HL-60 (cell line): ENCODE data around the gene DAB2IP.

Experiments
- DNase-seq, 2 experiments: peaks; one replicate each; pipeline ENCODE4 v3.0.0-alpha.2; 2010 to 2020; ENCODE audit warnings: low read depth in 1 of 2, low spot score in 1 of 2
- H3K27ac ChIP-seq: fragments of 250-450 bp; sonication (Bioruptor Pico); replicated peaks from 2 replicates; pipeline ENCODE4 v1.5.1; 2020; ENCODE audit warnings: mild to moderate bottlenecking, moderate library complexity
- H3K27me3 ChIP-seq: fragments of 250-450 bp; sonication (Bioruptor Pico); 2 replicates; pipeline ENCODE4 v1.5.1; 2021; ENCODE audit warnings: mild to moderate bottlenecking, moderate library complexity; ENCODE audit not compliant: insufficient read depth, poor library complexity, severe bottlenecking
- H3K4me3 ChIP-seq: replicated peaks from 2 replicates; pipeline ENCODE4 v1.5.1; 2011; ENCODE audit warnings: mild to moderate bottlenecking, control low read depth, low read length; ENCODE audit not compliant: insufficient read depth
- GABPA ChIP-seq: IDR thresholded peaks from 2 replicates; pipeline ENCODE4 v1.6.1; 2012; ENCODE audit warnings: low read depth
- POLR2AphosphoS5 ChIP-seq: IDR thresholded peaks from 2 replicates; pipeline ENCODE4 v1.6.1; 2012; ENCODE audit warnings: low read depth
- SPI1 ChIP-seq: IDR thresholded peaks from 2 replicates; pipeline ENCODE4 v1.6.1; 2012; ENCODE audit warnings: low read depth, mild to moderate bottlenecking, borderline replicate concordance
- TF ChIP-seq, protein P1 (sequence below): IDR thresholded peaks from 2 replicates; pipeline ENCODE4 v1.6.1; 2012; ENCODE audit warnings: low read depth; ENCODE audit not compliant: insufficient replicate concordance
- TF ChIP-seq, protein P2 (sequence below): IDR thresholded peaks from one replicate; pipeline ENCODE4 v1.5.1; 2011; ENCODE audit warnings: low read length, control low read depth, inconsistent platforms; ENCODE audit not compliant: insufficient read depth

Gene DAB2IP

DNA sequence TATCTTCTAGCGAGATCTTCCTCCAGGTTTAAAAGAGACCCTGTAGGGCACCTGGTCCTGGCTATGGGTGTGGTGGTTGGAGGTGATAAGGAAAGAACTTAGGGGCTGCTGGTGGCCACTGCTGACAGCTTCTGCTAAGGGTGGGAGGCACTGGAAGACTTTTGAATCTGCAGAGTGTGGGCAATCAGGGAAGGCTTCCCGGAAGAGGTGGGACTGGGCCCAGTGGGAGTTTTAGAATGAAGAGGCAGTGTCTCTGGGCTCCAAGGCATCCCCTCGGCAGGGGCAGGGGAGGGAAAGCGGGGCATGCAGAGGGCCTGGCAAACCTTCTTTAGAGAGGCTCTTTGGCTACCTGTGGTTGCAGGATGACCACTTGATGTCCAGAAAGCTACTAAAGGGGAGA, 23.0 kb upstream of the DAB2IP start:
- H3K4me3 ChIP-seq: no peak overlapping the region
- TF ChIP-seq GABPA (no peak), SPI1 (no peak), POLR2AphosphoS5 (no peak)
- TF ChIP-seq, protein P1, sequence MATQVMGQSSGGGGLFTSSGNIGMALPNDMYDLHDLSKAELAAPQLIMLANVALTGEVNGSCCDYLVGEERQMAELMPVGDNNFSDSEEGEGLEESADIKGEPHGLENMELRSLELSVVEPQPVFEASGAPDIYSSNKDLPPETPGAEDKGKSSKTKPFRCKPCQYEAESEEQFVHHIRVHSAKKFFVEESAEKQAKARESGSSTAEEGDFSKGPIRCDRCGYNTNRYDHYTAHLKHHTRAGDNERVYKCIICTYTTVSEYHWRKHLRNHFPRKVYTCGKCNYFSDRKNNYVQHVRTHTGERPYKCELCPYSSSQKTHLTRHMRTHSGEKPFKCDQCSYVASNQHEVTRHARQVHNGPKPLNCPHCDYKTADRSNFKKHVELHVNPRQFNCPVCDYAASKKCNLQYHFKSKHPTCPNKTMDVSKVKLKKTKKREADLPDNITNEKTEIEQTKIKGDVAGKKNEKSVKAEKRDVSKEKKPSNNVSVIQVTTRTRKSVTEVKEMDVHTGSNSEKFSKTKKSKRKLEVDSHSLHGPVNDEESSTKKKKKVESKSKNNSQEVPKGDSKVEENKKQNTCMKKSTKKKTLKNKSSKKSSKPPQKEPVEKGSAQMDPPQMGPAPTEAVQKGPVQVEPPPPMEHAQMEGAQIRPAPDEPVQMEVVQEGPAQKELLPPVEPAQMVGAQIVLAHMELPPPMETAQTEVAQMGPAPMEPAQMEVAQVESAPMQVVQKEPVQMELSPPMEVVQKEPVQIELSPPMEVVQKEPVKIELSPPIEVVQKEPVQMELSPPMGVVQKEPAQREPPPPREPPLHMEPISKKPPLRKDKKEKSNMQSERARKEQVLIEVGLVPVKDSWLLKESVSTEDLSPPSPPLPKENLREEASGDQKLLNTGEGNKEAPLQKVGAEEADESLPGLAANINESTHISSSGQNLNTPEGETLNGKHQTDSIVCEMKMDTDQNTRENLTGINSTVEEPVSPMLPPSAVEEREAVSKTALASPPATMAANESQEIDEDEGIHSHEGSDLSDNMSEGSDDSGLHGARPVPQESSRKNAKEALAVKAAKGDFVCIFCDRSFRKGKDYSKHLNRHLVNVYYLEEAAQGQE: no peak
- TF ChIP-seq, protein P2, sequence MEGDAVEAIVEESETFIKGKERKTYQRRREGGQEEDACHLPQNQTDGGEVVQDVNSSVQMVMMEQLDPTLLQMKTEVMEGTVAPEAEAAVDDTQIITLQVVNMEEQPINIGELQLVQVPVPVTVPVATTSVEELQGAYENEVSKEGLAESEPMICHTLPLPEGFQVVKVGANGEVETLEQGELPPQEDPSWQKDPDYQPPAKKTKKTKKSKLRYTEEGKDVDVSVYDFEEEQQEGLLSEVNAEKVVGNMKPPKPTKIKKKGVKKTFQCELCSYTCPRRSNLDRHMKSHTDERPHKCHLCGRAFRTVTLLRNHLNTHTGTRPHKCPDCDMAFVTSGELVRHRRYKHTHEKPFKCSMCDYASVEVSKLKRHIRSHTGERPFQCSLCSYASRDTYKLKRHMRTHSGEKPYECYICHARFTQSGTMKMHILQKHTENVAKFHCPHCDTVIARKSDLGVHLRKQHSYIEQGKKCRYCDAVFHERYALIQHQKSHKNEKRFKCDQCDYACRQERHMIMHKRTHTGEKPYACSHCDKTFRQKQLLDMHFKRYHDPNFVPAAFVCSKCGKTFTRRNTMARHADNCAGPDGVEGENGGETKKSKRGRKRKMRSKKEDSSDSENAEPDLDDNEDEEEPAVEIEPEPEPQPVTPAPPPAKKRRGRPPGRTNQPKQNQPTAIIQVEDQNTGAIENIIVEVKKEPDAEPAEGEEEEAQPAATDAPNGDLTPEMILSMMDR: no peak
- no peak overlapping the region for H3K27ac ChIP-seq
- no peaks in the 10 kb centered on the region for H3K27me3 ChIP-seq
- DNase-seq: no peak

DNA sequence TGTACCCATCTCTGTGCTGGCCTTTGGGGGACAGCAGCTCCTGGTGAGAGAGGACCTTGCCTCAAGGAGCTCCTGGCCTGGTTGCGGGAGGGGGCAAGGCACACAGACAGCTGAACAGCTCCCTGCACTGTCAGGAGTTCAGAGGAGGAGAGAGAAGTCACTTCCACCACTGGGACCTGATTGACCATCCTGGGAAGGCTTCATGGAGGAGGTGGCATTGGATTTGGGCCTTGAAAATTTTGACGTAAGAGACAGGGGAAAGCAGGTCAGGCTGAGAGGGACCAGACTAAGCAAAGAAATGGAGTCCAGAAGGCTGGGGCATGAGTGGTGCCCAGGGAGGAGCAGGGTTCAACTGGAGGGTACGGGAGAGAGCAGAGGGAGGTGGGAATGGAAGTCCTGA, 20.3 kb upstream of the DAB2IP start:
- Histone ChIP-seq H3K27ac (no peak overlapping the region), H3K27me3 (no peaks in the 10 kb centered on the region), H3K4me3 (no peak overlapping the region)
- TF ChIP-seq, protein P1: no peak
- TF ChIP-seq, protein P2: no peak
- TF ChIP-seq SPI1 (no peak), POLR2AphosphoS5 (no peak)
- DNase-seq: no peak

DNA sequence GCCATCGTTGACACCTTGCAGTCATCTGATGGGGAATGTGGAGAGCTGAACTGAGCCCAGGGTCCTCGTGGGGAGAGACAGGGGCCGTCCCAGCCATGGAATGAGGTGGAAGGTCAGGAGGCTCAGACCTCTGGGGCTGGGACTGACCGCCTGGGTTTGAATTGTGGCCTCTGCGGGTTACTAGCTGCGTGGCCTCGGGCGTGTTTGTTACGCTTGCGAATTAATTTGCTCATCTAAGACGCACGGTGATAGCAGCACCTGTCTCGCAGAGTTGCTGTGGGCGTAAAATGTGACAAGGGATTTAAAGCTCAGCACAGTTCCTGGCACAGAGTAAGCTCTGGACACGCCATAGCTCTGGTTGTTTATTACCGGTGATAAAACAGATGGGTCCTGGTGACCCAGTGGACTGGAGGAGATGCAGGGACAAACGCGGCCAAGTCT, 19.4 kb upstream of the DAB2IP start:
- DNase-seq: no peak
- no peaks in the 10 kb centered on the region for H3K27me3 ChIP-seq
- H3K27ac ChIP-seq: no peak overlapping the region
- no peak overlapping the region for H3K4me3 ChIP-seq
- TF ChIP-seq GABPA: no peak
- TF ChIP-seq POLR2AphosphoS5: no peak
- no peak for TF ChIP-seq SPI1
- TF ChIP-seq, protein P2: no peak
- TF ChIP-seq, protein P1: no peak
